ENCODE results near the gene CTNNA3.
"Not testable (repeated sequence)": the region's sequence is repeated elsewhere in the genome, so short reads cannot be mapped to it uniquely, and the experiment has no call there.

Gene CTNNA3

GRCh38 chr10:67402620-67403019 lies 293.4 kb downstream of the CTNNA3 start:
- no peak for TF ChIP-seq CTCF (IDR thresholded peaks at IDR 0.05; ENCODE audit: low read depth, low read length)
- no peak overlapping the region for H3K4me3 ChIP-seq (replicated peaks in 1 of 2; ENCODE audit: low read depth in 2 of 2, low read length in 2 of 2)
- DNase-seq (ENCODE audit: low read depth in 2 of 2) = no peak

- TF ChIP-seq CTCF (IDR thresholded peaks at IDR 0.05; ENCODE audit: low read depth, low read length) = no peak
- DNase-seq (ENCODE audit: low read depth in 2 of 2) = no peak
- no peak overlapping the region for H3K4me3 ChIP-seq (replicated peaks in 1 of 2; ENCODE audit: low read depth in 2 of 2, low read length in 2 of 2)
Measured at GRCh38 chr10:67401711-67402110, 294.3 kb downstream of the CTNNA3 start.

GRCh38 chr10:67386841-67387533 lies 309.0 kb downstream of the CTNNA3 start:
- H3K4me3 ChIP-seq (replicated peaks in 1 of 2; ENCODE audit: low read depth in 2 of 2, low read length in 2 of 2); DNase-seq (ENCODE audit: low read depth in 2 of 2): not testable (repeated sequence)

DNA sequence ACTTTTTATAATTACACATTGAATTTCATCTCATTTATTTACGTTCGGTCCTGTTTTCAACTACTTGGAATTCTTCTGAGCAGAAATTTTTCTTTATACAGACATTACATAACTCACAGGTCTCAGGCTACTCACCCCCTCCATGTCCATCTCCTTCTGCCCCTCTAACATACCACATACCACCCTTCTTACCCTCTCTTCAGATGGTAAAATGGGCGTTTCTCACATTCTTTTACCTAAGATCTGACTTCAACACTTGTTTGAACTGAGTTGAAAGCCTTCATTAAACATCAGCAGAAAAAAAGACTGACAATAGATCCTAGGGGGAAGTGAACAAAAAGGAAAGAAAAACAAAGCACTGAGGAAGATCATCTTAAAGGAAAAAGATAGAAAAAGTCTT lies 309.7 kb downstream of the CTNNA3 start:
- TF ChIP-seq CTCF (IDR thresholded peaks at IDR 0.05; ENCODE audit: low read depth, low read length) = no peak
- no peak for DNase-seq (ENCODE audit: low read depth in 2 of 2)
- no peak overlapping the region for H3K4me3 ChIP-seq (replicated peaks in 1 of 2; ENCODE audit: low read depth in 2 of 2, low read length in 2 of 2)

- no peak overlapping the region for H3K4me3 ChIP-seq (replicated peaks in 1 of 2; ENCODE audit: low read depth in 2 of 2, low read length in 2 of 2)
- TF ChIP-seq CTCF (IDR thresholded peaks at IDR 0.05; ENCODE audit: low read depth, low read length) = no peak
- no peak for DNase-seq (ENCODE audit: low read depth in 2 of 2)
Measured at GRCh38 chr10:67385566-67385965, 310.4 kb downstream of the CTNNA3 start.

DNA sequence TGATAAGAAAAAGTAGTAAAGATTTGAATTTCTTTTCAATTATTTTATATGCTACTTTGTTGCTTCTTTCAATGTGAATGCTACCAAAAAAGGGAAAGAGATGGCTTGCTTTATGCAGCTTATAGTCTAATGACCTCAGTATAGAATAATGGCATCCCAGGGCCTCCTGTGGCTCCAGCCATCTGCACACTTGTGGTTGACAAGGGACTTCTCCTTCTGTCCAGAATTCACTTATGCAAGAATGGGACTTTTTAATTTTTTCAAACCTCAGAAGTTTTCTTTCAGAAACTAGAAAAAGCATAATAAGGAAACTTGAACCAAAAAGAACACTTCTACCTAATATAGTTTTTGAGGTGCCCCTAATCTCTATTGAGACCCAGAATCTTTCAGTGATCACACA lies 310.9 kb downstream of the CTNNA3 start:
- no peak overlapping the region for H3K4me3 ChIP-seq (replicated peaks in 1 of 2; ENCODE audit: low read depth in 2 of 2, low read length in 2 of 2)
- no peak for TF ChIP-seq CTCF (IDR thresholded peaks at IDR 0.05; ENCODE audit: low read depth, low read length)
- DNase-seq (ENCODE audit: low read depth in 2 of 2) = no peak

DNA sequence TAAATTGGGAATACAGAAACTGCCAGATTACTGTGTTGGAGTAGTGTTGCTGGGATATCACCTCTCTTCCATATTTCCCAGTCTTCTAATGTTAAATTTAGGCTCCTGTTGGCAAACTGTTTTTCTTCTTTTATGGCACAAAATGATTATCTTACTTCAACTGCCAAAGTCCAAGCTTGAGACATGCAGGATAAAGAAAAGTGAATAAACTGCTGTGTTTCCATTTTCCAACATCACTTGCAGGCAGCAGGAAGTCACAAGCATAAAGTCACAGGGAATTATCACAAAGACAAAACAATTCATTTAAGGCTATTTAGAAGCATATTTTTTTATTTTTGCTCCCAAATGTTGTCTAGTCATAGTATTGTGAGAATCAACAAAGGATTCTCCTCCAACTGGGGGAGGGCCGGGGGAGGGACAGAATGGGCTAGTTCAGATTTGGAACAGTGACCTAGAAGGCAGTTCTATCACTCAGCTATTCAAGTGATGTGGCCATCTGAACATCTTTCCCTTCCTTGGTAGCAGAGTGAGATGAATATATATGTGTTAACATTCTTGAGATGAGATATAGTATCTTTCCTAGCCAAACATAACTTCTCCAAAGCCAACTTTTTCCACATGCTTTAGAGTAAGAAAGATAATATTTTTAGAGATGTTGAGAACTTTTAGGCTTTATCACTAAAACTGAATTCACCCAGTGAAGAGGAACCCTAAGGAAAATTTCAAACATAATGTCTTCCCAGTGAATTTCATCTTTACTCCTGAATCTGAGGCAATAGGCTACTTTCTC lies 364.7 kb downstream of the CTNNA3 start:
- no peak overlapping the region for H3K4me3 ChIP-seq (replicated peaks in 1 of 2; ENCODE audit: low read depth in 2 of 2, low read length in 2 of 2)
- TF ChIP-seq CTCF (IDR thresholded peaks at IDR 0.05; ENCODE audit: low read depth, low read length) = no peak
- DNase-seq (ENCODE audit: low read depth in 2 of 2) = no peak
